CD4-positive, alpha-beta T cell treated with Interleukin-4 for 1 hour (primary cell): ENCODE data around the gene YJU2.
A peak's percentile ranks its signal among the peaks of the same experiment; 100 is the strongest.
"Not testable (repeated sequence)": the region's sequence is repeated elsewhere in the genome, so short reads cannot be mapped to it uniquely, and the experiment has no call there.

Source experiments
- DNase-seq, 2 donors: peaks; one replicate each; pipeline ENCODE4 v3.0.0-alpha.2; 2020 to 2022

The YJU2 gene

GRCh38 chr19:4246767-4247593 is at the start of gene YJU2:
Gene YJU2, plus strand, starts transcription at chr19:4247080. Its CDS starts 67 bp downstream, at chr19:4247147.
- DNase-seq = peak; percentile 99 to 100

GRCh38 chr19:4197228-4197624 is 49.7 kb upstream of the YJU2 start:
- no peak for DNase-seq

GRCh38 chr19:4197625-4198466 is 49.0 kb upstream of the YJU2 start:
- no peak for DNase-seq

GRCh38 chr19:4198467-4199126 is 48.3 kb upstream of the YJU2 start:
- no peak for DNase-seq

- no peak for DNase-seq
These were observed 47.1 kb upstream of the YJU2 start for GRCh38 chr19:4199699-4200293.

GRCh38 chr19:4200940-4201542 is 45.8 kb upstream of the YJU2 start:
- no peak for DNase-seq

- DNase-seq = no peak
These were observed 45.1 kb upstream of the YJU2 start for GRCh38 chr19:4201798-4202197.

GRCh38 chr19:4206818-4207484 is 39.9 kb upstream of the YJU2 start:
- DNase-seq = no peak

- no peak for DNase-seq
These were observed 38.3 kb upstream of the YJU2 start for GRCh38 chr19:4208385-4209094.

GRCh38 chr19:4210166-4210731 is 36.6 kb upstream of the YJU2 start:
- DNase-seq = no peak

- DNase-seq = no peak
These were observed 33.8 kb upstream of the YJU2 start for GRCh38 chr19:4213116-4213515.

GRCh38 chr19:4215807-4216206 is 31.1 kb upstream of the YJU2 start:
- DNase-seq = no peak

GRCh38 chr19:4216846-4217245 is 30.0 kb upstream of the YJU2 start:
- DNase-seq = no peak

GRCh38 chr19:4217429-4218264 is 29.2 kb upstream of the YJU2 start:
- no peak for DNase-seq

GRCh38 chr19:4218523-4218922 is 28.4 kb upstream of the YJU2 start:
- not testable (repeated sequence) for DNase-seq

GRCh38 chr19:4220188-4220587 is 26.7 kb upstream of the YJU2 start:
- DNase-seq = no peak

- DNase-seq = no peak
These were observed 22.4 kb upstream of the YJU2 start for GRCh38 chr19:4224470-4224869.

- no peak for DNase-seq
These were observed 21.0 kb upstream of the YJU2 start for GRCh38 chr19:4225885-4226284.

GRCh38 chr19:4227771-4228170 is 19.1 kb upstream of the YJU2 start:
- no peak for DNase-seq

GRCh38 chr19:4228765-4229178 is 18.1 kb upstream of the YJU2 start:
- no peak for DNase-seq
